GM04504 (cell line): ENCODE measurements around the gene TIGAR.

Source experiments
- DNase-seq: peaks from one replicate; pipeline ENCODE4 v3.0.0-alpha.2; 2012; ENCODE audit warnings: low read depth

The TIGAR gene, protein sequence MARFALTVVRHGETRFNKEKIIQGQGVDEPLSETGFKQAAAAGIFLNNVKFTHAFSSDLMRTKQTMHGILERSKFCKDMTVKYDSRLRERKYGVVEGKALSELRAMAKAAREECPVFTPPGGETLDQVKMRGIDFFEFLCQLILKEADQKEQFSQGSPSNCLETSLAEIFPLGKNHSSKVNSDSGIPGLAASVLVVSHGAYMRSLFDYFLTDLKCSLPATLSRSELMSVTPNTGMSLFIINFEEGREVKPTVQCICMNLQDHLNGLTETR

DNA sequence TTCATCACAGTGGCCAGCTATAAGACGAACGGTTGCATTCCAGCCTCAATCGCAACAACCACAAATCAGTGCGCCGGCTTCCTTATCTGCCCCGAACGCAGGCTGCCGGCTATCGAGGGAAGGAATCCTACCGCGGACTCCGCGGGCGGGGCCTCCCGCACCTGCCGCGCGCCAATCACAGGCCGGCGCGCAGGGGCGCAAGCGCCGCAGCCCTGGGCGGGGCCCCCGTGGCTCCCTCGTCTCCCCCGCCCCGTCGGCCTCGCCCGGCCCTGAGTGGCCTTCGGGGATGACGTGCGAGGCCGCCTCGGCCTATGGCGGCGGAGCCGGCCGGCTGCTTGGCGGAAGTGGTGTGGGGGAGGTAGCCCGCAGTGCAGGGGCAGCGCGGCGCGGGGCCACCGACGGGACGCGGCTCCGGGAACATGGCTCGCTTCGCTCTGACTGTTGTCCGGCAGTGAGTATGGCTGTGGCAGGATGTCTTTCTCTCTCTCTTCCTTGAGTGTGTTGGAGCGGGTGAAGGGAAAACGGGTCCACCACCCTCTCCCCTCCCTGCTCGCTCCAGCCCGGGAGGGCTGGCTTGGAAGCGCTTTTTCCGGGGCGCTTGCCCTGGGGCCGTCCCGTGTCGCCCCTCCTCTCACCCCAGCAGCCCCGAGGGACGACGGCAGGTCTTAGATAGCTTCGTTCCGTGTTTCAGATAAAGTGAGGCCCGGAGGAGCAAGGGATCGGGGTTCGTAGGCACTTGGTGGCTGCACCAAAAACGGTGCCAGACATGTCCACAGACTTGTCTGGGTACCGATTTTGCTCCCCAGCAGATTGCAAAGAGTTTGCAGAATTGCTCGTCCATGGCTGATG, at the start of gene TIGAR:
Gene TIGAR, plus strand, starts transcription at position 361 of the 849 bp plus-strand sequence. Its CDS starts 59 bp downstream, at position 420.
- peak; percentile 85 for DNase-seq

DNA sequence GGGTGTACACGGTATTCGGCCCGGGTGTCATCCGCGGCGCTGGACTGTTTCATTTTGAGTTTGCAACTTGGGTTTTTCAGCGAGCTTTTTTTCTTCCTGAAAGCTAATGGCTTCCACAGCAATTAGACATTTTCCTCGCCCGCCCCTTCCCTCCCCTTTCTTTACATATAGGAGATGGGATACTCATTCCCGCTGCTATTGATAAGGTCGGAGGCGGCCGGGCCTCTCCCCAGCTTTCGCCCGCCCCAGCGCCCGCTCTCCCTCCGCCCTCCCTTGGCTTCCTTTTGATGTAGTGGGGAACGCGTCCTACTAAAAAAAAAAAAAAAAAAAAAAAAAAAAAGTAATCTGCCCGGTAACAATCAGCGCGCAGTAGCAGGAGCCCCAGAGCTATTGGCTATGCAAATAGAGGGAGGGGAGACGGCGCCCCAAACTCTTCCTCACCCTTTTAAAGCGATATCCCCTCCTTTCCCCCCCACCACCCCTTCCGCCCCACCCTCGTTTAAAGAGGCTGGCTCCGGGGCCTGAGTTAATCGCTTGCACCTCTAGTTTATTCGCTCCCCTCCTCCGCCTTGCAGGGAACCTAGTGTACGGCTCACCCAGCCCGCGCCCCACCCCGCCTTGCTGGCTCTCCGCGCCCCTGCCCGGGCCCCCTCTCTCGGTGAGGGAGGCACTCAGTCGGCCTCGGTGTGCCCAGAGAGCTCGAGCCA, 49.1 kb upstream of the TIGAR start:
- DNase-seq = no peak

DNA sequence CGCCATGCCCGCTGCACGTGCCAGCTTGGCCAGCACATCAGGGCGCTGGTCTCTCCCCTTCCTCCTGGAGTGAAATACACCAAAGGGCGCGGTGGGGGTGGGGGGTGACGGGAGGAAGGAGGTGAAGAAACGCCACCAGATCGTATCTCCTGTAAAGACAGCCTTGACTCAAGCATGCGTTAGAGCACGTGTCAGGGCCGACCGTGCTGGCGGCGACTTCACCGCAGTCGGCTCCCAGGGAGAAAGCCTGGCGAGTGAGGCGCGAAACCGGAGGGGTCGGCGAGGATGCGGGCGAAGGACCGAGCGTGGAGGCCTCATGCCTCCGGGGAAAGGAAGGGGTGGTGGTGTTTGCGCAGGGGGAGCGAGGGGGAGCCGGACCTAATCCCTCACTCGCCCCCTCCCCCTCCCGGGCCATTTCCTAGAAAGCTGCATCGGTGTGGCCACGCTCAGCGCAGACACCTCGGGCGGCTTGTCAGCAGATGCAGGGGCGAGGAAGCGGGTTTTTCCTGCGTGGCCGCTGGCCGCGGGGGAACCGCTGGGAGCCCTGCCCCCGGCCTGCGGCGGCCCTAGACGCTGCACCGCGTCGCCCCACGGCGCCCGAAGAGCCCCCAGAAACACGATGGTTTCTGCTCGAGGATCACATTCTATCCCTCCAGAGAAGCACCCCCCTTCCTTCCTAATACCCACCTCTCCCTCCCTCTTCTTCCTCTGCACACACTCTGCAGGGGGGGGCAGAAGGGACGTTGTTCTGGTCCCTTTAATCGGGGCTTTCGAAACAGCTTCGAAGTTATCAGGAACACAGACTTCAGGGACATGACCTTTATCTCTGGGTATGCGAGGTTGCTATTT, 48.4 kb upstream of the TIGAR start:
- DNase-seq = no peak

DNA sequence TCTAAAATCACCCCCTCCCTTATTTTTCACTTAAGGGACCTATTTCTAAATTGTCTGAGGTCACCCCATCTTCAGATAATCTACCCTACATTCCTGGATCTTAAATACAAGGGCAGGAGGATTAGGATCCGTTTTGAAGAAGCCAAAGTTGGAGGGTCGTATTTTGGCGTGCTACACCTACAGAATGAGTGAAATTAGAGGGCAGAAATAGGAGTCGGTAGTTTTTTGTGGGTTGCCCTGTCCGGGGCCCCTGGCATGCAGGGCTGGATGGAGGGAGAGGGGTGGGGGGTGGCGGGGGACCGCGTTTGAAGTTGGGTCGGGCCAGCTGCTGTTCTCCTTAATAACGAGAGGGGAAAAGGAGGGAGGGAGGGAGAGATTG, 47.8 kb upstream of the TIGAR start:
- DNase-seq = no peak

DNA sequence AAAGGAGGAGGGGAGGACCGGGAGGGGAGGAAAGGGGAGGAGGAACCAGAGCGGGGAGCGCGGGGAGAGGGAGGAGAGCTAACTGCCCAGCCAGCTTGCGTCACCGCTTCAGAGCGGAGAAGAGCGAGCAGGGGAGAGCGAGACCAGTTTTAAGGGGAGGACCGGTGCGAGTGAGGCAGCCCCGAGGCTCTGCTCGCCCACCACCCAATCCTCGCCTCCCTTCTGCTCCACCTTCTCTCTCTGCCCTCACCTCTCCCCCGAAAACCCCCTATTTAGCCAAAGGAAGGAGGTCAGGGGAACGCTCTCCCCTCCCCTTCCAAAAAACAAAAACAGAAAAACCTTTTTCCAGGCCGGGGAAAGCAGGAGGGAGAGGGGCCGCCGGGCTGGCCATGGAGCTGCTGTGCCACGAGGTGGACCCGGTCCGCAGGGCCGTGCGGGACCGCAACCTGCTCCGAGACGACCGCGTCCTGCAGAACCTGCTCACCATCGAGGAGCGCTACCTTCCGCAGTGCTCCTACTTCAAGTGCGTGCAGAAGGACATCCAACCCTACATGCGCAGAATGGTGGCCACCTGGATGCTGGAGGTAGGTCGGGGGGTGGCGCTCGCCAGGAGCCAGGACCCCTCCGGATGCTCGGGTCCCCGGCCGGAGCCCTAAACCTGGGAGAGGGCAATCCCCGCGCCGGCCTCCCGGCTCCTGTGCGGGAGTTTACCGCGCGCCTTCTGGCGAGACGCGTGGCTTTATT, 47.2 kb upstream of the TIGAR start, which contains the start of gene CCND2:
Gene CCND2, plus strand, starts transcription at position 111 of the 744 bp plus-strand sequence. Its CDS starts 279 bp downstream, at position 390.
- no peak for DNase-seq

DNA sequence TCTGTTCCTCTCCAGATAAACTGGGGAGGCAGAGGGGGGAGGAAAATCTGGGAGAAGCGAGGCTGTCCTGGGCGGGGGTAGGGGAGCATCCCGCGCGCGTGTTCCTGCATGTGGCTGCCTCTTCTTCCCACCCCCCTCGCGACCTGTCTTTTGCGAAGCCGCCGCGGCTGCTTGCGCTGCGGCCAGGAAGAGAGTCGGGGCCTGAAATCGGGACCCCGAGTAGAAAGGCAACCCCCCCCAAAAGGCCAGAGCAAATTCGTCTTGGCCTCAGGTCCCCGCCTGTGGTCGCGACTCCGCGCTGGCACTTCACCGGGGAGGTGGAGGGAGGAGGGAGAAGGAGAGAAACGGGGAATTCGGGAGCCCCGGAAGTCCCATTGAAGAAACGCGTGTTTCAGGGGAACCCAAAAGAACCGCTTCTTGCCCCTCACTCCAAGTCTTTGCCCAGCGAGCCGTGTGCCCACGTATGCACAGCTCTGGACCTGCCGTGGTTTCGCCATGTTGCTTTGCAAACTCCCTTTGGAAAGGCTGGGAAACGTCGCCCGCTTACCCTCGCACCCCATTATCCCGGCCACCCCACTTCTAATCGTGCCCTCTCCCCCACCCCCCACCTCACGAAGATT, 46.5 kb upstream of the TIGAR start:
- DNase-seq = no peak

DNA sequence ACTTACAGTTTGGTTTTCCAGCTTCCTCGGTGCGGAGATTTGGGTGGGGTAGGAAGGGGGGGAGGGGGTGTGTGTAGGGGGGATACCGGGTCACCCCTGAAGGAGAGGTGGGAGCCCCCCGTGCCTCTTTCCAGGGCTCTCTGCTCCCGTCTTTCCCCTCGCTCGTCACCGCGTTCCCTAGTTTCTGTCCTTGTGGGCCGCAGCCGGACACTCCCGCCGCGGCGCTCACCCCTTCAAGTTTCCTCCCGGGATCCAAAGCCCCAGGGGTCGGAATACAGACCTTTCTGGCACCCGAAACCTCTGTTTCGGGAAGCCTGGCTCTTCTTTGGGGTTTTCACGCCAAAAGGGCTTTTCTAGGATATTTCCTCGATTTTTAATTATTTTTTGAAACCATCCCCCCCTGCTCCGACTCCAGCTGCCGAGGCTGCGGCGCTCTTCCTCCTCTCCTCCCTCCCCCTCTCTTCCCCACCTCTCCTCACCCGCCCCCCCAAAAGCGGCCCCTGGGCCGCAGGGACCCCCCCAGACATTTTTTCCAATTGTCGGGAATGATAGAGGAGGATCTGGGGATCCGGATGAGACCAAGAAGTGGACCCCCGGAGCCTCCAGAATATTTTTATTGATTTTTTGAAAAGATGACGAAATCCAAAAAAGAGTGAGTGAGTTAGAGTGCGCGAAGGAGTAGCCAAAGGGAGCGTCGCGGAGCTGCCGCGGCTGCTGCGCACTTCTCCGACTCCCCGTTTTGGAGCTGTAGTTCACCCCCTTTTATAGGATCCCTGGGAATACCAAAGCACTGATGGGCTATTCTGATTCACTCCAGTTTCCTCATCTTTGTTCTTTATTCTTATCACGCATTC, 45.8 kb upstream of the TIGAR start:
- DNase-seq = no peak

DNA sequence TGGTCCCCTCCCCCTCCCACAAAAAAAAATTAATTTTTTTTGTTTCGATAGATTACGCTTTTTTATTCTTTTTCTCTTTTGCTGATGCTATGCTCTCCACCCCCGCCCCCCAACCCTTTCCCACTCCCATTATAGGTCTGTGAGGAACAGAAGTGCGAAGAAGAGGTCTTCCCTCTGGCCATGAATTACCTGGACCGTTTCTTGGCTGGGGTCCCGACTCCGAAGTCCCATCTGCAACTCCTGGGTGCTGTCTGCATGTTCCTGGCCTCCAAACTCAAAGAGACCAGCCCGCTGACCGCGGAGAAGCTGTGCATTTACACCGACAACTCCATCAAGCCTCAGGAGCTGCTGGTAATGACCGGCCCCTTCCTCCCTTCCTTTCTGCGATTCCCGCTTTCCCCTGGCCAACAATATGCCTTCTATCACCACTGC, 45.1 kb upstream of the TIGAR start:
- no peak for DNase-seq

DNA sequence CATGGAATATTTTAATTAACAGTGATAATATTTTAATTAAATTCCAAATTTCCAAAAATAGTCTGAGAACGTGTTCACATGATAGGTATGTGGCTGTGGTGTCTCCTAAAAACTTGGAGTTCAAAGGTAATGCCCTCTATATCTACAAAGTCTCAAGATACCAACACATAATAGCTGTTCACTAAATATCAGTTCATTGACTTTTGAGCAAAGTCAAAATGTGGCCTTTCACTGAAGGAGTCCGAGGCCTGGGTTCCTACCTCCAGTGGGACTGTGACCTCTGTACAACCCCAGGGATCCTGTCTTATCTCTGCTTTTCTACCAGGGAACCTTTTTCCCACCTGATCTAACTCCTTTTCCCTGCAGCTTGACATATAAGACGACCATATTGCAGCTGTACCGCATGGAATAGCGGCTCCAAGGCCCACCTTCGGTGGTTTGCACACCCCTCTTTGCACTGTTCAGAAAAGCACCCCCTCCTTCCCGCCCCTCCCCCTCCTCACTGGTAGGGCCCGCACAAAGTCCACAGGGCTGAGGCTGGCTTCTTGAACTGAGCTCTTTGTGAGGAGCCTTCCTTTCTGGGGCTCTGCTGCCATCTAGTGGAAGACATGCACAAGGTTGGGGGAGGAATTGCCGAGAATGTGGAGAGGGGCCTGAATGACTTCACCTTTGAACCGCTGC, 44.3 kb upstream of the TIGAR start:
- peak; percentile 50 for DNase-seq

DNA sequence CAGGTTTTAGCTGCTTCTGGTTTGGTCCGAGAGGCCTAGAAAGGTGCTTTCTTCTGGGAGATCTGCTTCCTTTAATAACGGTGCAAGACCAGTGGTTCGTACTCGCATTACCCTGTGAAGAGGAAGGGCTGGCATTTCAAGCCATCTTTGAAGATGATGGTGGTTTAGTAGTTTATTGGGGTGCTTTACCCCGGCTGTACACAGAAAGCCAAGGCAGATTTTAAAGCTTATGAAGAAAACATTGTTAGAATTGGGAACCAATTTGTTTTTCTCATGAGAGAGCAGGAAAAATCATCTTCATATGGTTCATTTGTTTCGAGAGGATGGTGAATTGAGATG, 43.8 kb upstream of the TIGAR start:
- DNase-seq = no peak

DNA sequence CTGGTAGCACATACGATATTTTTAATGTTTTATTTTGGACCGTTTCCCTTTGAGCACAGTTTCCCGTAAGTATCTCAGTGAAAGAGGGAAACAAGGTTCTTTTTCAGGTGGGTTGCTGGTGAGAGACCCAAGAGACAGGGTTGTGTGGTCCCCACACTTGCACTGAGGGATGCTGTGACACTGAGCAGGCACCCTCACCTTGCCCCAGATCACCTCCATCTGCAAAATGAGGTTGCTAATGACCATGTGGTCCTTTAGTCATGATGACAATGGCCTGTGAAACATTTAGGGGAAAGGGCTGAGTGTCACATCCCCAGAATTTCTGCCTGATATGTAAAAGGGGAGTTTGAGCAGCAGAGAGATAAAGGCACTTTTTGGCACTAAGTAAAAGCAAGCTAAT, 43.2 kb upstream of the TIGAR start:
- DNase-seq = no peak

DNA sequence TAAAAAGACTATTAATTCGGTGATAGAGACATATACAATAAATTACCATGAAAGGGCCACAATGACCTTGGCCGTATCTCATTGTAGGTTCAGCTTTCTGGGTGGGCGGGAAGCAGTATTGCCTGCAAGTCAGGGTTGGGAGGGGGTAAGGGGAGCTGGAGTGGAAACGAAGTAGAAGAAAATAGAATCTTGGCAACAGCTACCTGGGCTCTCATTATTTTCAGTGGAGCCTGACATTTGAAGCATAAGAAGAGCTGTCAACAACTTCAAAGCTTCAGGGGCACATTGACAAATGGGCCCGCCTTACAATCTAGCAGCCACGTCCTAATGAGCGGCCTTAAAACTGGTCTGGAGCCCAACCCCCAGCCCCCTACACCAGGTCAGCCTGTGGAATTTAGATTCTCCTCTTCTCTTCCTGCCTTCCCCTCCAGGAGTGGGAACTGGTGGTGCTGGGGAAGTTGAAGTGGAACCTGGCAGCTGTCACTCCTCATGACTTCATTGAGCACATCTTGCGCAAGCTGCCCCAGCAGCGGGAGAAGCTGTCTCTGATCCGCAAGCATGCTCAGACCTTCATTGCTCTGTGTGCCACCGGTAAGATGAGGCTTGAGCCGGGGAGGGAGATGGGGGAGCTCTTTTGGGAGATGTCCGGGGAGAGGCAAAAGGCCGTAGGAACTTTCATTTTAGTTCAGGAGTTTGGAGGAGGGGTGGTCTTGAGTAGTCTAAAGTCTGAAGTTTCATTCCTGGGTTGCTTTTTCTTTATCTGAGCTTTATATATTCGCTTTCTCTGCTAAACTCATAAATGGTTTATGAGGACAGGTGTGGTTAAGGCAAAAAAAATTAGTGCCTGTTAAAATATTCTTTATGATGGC, 42.5 kb upstream of the TIGAR start:
- DNase-seq = no peak

DNA sequence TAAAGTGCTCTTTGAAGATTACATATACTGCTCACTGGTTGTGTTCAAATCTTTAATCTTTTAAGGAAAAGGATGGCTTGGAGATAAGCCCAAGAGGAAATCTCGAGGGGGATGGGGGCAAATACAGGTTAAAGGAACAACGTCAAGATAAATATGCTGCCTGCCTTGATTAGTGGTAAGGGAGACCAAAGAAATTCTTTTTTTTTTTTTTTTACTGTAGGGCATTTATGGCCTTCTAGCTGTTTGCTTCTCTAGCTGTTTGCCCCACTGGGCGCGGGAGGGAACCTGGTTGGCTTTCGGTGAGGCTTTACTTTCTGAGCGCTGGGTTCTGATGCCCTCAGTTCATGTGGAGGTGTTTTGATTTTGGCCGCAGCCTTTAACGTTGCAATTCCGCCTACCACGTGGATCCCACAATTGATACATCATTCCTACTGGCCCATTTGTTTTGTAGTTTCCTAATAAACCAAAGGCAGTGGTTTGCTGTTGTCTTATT, 41.8 kb upstream of the TIGAR start:
- no peak for DNase-seq

DNA sequence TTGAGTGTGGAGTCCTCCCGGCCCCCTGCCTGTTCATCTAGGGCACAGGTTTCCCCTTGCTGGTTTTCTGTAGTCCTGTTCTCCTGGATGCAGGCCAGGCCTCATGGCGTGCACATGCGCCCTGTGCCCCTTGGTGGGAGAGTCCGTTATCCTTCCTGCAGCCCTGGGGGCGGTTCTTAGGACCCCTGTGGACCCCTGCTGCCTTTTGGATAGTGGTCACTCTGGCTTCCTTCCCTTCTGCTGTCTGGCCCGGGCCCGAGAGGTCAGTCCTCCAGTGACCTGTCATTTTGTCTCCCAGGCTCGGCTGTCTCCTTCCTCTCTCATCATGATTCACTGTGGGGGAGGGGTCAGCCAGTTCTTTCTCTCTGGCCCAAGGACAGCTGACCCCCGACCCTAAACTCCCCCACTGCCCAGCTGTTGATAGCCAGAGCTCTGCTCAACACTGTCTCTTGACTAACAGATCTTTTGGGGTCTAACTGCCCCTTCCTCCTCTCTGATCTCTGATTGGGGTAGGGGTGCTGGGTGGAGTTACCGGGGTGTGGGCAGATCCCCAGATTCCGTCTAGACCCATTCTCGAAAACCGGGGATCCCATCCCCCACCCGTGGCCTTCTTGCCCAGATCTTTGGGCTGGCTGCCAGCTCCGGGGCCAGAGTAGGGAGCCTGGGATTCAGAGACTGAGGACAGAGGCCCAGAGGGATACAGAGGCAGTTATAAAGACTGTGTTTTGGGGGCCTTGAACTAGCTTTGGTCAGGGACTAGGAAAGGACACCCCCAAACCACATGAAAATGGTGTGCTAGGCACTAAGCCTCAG, 40.5 kb upstream of the TIGAR start:
- DNase-seq = no peak

DNA sequence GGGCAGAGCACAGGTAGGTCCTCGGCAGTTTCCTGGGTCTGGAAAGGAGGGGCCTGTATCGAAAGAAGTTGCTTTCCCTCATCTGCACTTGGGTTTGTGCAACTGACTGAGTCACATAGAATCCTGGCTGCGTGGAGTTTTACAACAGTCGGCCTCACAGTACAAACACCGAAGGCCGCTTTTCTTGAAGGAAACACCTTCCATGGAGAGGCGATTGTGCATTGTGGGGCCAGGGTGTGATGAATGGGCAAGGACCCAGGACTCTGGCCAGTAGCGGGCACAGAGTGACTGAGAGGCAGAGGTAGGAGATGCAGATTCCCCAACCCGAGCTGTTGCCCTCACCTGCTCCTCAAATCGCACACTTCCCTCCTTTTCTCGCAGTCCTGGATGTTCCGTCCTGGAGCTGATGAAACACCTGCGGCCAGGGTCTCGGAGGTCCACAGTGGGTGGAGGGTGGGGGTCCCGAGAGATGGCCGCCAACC, 39.8 kb upstream of the TIGAR start:
- DNase-seq = no peak

DNA sequence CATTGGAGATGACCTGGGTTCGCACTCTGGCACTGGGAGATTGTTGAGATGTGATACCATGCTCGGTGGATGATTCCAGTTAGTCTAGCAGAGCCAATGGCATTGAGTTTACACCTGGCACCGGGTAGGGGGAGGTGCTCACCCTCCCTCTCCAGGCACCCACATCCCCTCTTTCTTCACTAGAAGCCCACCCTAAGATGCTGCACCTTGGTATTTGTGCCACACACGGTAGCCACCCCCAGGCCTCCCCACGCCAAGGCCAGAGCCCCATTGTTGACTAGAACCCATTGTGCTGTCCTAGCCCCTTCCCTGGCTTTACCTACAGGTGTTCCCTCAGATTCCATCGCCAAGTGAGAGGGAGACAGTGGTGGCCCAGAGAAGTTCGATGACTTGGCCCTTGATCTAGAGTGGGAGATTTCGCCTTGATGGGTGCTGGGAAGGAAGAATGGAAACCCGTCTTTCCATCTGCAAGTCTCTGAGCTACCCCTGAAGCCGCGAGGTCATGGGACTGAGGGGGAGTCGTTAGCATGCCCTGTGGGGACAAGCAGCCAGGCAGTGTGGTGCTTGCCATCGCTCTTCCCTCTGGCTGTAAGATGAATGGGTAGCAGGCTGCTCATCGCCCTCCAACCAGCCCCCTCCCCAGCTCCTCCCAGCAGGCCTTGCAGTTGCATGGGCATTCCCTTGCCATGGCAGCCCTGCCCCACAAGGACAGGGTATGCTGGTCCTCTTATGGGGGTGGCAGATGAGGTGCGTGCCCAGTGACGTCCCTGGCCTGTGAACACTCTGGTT, 38.7 kb upstream of the TIGAR start:
- DNase-seq = no peak
